ENCODE data around the gene NXPH1. TPM values are rescaled to one million over a fixed set of nuclear protein-coding genes. Genes with fewer than 3 reads are reported as not detected.

The NXPH1 gene
- total RNA-seq, 2 experiments from 2014 or later: not detected

- Mint-ChIP-seq H3K4me1 (ENCODE audit: low read depth) (no peaks in the 10 kb centered on the region), H3K27me3 (no peaks in the 10 kb centered on the region), H3K36me3 (no peaks in the 10 kb centered on the region), H3K27ac (no peak overlapping the region), H3K9me3 (peaks cover 6% of the 10 kb centered on the region), H3K4me3 (no peak overlapping the region)
- no peak for DNase-seq
- POLR2A ChIA-PET: no interaction called here
- intact Hi-C loops (cut with micrococcal nuclease): no loop called here
- CTCF ChIA-PET: no interaction called here
Measured at GRCh38 chr7:8781166-8781565, 347.8 kb downstream of the NXPH1 start.

- H3K27me3 Mint-ChIP-seq: no peaks in the 10 kb centered on the region
- H3K27ac Mint-ChIP-seq: no peak overlapping the region
- peaks cover 8% of the 10 kb centered on the region for H3K9me3 Mint-ChIP-seq
- no peak for DNase-seq
- no peaks in the 10 kb centered on the region for H3K36me3 Mint-ChIP-seq
- POLR2A ChIA-PET: no interaction called here
- H3K4me3 Mint-ChIP-seq: no peak overlapping the region
- intact Hi-C loops (cut with micrococcal nuclease): no loop called here
- no peaks in the 10 kb centered on the region for H3K4me1 Mint-ChIP-seq (ENCODE audit: low read depth)
- CTCF ChIA-PET: no interaction called here
Measured at GRCh38 chr7:8783229-8783628, 349.8 kb downstream of the NXPH1 start.

GRCh38 chr7:8785081-8785480 lies 351.7 kb downstream of the NXPH1 start:
- H3K4me1 Mint-ChIP-seq (ENCODE audit: low read depth): no peaks in the 10 kb centered on the region
- no peak overlapping the region for H3K4me3 Mint-ChIP-seq
- POLR2A ChIA-PET: no interaction called here
- intact Hi-C loops (cut with micrococcal nuclease): no loop called here
- CTCF ChIA-PET: interaction anchor here (0.5 kb wide), 1 partner anchor 33 kb away, joined by 3 read pairs; no protein-coding TSS in a partner anchor
- H3K9me3 Mint-ChIP-seq: peaks cover 11% of the 10 kb centered on the region
- no peak overlapping the region for H3K27ac Mint-ChIP-seq
- no peak for DNase-seq
- H3K36me3 Mint-ChIP-seq: no peaks in the 10 kb centered on the region
- H3K27me3 Mint-ChIP-seq: no peaks in the 10 kb centered on the region

GRCh38 chr7:8800986-8801385 lies 367.6 kb downstream of the NXPH1 start:
- Mint-ChIP-seq H3K27ac (no peak overlapping the region), H3K4me1 (ENCODE audit: low read depth) (no peaks in the 10 kb centered on the region), H3K4me3 (no peak overlapping the region), H3K36me3 (no peaks in the 10 kb centered on the region), H3K27me3 (no peaks in the 10 kb centered on the region), H3K9me3 (peaks cover 15% of the 10 kb centered on the region)
- no peak for DNase-seq
- POLR2A ChIA-PET: no interaction called here
- intact Hi-C loops (cut with micrococcal nuclease): no loop called here
- CTCF ChIA-PET: no interaction called here

Other genes starting within 250 kb of the NXPH1 start
- 1 to 10 TPM; 2.3 to 2.4 TPM for gene ICA1, start 171.4 kb upstream of the NXPH1 start, total RNA-seq